H9 (cell line): ENCODE measurements around the gene ITPA. TPM values are rescaled to one million over a fixed set of nuclear protein-coding genes. Genes with fewer than 3 reads are reported as not detected.

ENCODE experiments used
- DNase-seq: peaks from one replicate; pipeline ENCODE4 v3.0.0-alpha.2; 2017
- H2AFZ ChIP-seq: one replicate; pipeline ENCODE4 v1.6.1; 2013; ENCODE audit warnings: mild to moderate bottlenecking, low read length, control low read depth, moderate library complexity
- H2AK5ac ChIP-seq: 2 replicates; pipeline ENCODE4 v1.6.1; 2013; ENCODE audit warnings: low read length, control low read depth, mixed read lengths; ENCODE audit not compliant: insufficient read length
- H2BK120ac ChIP-seq: one replicate; pipeline ENCODE4 v1.6.1; 2013; ENCODE audit warnings: low read depth, mild to moderate bottlenecking, low read length, control low read depth, inconsistent platforms; ENCODE audit not compliant: poor library complexity, severe bottlenecking
- H2BK12ac ChIP-seq: 2 replicates; pipeline ENCODE4 v1.6.1; 2013; ENCODE audit warnings: low read length, control low read depth, mixed read lengths, low read depth; ENCODE audit not compliant: insufficient read length
- H2BK15ac ChIP-seq: 2 replicates; pipeline ENCODE4 v1.6.1; 2013; ENCODE audit warnings: low read depth, low read length, control low read depth
- H2BK20ac ChIP-seq: one replicate; pipeline ENCODE4 v1.6.1; 2013; ENCODE audit warnings: low read depth, mild to moderate bottlenecking, low read length, control low read depth, inconsistent platforms; ENCODE audit not compliant: poor library complexity, severe bottlenecking
- H2BK5ac ChIP-seq: 2 replicates; pipeline ENCODE4 v1.6.1; 2013; ENCODE audit warnings: low read length, control low read depth, mixed read lengths; ENCODE audit not compliant: insufficient read length
- H3K14ac ChIP-seq: 2 replicates; pipeline ENCODE4 v1.6.1; 2013; ENCODE audit warnings: low read length, control low read depth; ENCODE audit not compliant: insufficient read depth
- H3K18ac ChIP-seq: 2 replicates; pipeline ENCODE4 v1.6.1; 2013; ENCODE audit warnings: low read depth, mild to moderate bottlenecking, mixed read lengths, low read length, control low read depth; ENCODE audit not compliant: insufficient read length
- H3K23ac ChIP-seq: 2 replicates; pipeline ENCODE4 v1.6.1; 2013; ENCODE audit warnings: low read length, control low read depth, mixed read lengths, low read depth; ENCODE audit not compliant: insufficient read length
- H3K23me2 ChIP-seq: 2 replicates; pipeline ENCODE4 v1.6.1; 2013; ENCODE audit warnings: low read depth, mild to moderate bottlenecking, mixed read lengths, low read length, control low read depth; ENCODE audit not compliant: insufficient read length, poor library complexity, severe bottlenecking
- H3K27ac ChIP-seq: 2 replicates; pipeline ENCODE4 v1.5.1; 2013; ENCODE audit warnings: low read length, control low read depth, mixed read lengths, low read depth; ENCODE audit not compliant: insufficient read length
- H3K27me3 ChIP-seq: 2 replicates; pipeline ENCODE4 v1.6.1; 2013; ENCODE audit warnings: low read length, control low read depth, inconsistent platforms; ENCODE audit not compliant: insufficient read depth
- H3K4ac ChIP-seq: 2 replicates; pipeline ENCODE4 v1.6.1; 2013; ENCODE audit warnings: low read depth, mild to moderate bottlenecking, control low read depth, inconsistent platforms, low read length, moderate library complexity
- H3K4me1 ChIP-seq: 2 replicates; pipeline ENCODE4 v1.6.1; 2013; ENCODE audit warnings: low read length, control low read depth, inconsistent platforms; ENCODE audit not compliant: insufficient read depth
- H3K4me2 ChIP-seq: 2 replicates; pipeline ENCODE4 v1.6.1; 2013; ENCODE audit warnings: low read length, control low read depth, mixed read lengths; ENCODE audit not compliant: insufficient read length, insufficient read depth
- H3K56ac ChIP-seq: 2 replicates; pipeline ENCODE4 v1.6.1; 2013; ENCODE audit warnings: low read depth, mild to moderate bottlenecking, mixed read lengths, low read length, control low read depth; ENCODE audit not compliant: insufficient read length
- H3K79me1 ChIP-seq: 2 replicates; pipeline ENCODE4 v1.6.1; 2013; ENCODE audit warnings: low read depth, mild to moderate bottlenecking, moderate library complexity, low read length, control low read depth, inconsistent platforms; ENCODE audit not compliant: insufficient read depth, poor library complexity, severe bottlenecking
- H3K79me2 ChIP-seq: 2 replicates; pipeline ENCODE4 v1.6.1; 2013; ENCODE audit warnings: low read length, control low read depth, inconsistent platforms; ENCODE audit not compliant: insufficient read depth
- H3K9ac ChIP-seq: 2 replicates; pipeline ENCODE4 v1.6.1; 2013; ENCODE audit warnings: low read length, control low read depth, mixed read lengths; ENCODE audit not compliant: insufficient read length; ENCODE audit errors: extremely low read depth
- H3K9me3 ChIP-seq: one replicate; pipeline ENCODE4 v1.6.1; 2013; ENCODE audit warnings: low read depth, low read length, inconsistent platforms; ENCODE audit not compliant: control insufficient read depth
- H3T11ph ChIP-seq: one replicate; pipeline ENCODE4 v1.6.1; 2013; ENCODE audit warnings: mild to moderate bottlenecking, low read length, control low read depth, inconsistent platforms
- H4K20me1 ChIP-seq: one replicate; pipeline ENCODE4 v1.6.1; 2013; ENCODE audit not compliant: control insufficient read depth, insufficient read length, insufficient read depth
- H4K5ac ChIP-seq: 2 replicates; pipeline ENCODE4 v1.6.1; 2013; ENCODE audit warnings: low read depth, mild to moderate bottlenecking, mixed read lengths, low read length, control low read depth; ENCODE audit not compliant: insufficient read length
- H4K8ac ChIP-seq: replicated peaks from 2 replicates; pipeline ENCODE4 v1.6.1; 2013; ENCODE audit warnings: low read length, control low read depth, mixed read lengths, low read depth; ENCODE audit not compliant: insufficient read length
- H4K91ac ChIP-seq: 2 replicates; pipeline ENCODE4 v1.6.1; 2013; ENCODE audit warnings: low read depth, mild to moderate bottlenecking, moderate library complexity, mixed read lengths, low read length, control low read depth; ENCODE audit not compliant: insufficient read length
- H3K27ac Mint-ChIP-seq, 3 experiments: 2 replicates in 2 of 3; 3 replicates in 1 of 3; pipeline ENCODE4 v1.8.0; 2020 to 2021; ENCODE audit warnings: mixed read lengths in 3 of 3, mild to moderate bottlenecking in 1 of 3, moderate library complexity in 1 of 3
- H3K27me3 Mint-ChIP-seq: 2 replicates; pipeline ENCODE4 v1.8.0; 2021; ENCODE audit warnings: low read depth, mild to moderate bottlenecking, moderate library complexity, mixed read lengths
- H3K36me3 Mint-ChIP-seq, 3 experiments: 2 replicates in 2 of 3; 3 replicates in 1 of 3; pipeline ENCODE4 v1.8.0; 2020 to 2021; ENCODE audit warnings: low read depth in 3 of 3, mixed read lengths in 3 of 3; ENCODE audit not compliant: insufficient read depth in 1 of 3
- H3K4me1 Mint-ChIP-seq, 2 experiments: 2 replicates each; pipeline ENCODE4 v1.8.0; 2020; ENCODE audit warnings: mixed read lengths in 2 of 2
- H3K4me3 Mint-ChIP-seq, 2 experiments: 2 replicates in 1 of 2; 3 replicates in 1 of 2; pipeline ENCODE4 v1.8.0; 2020 to 2021; ENCODE audit warnings: mild to moderate bottlenecking in 2 of 2, mixed read lengths in 2 of 2, moderate library complexity in 1 of 2
- H3K9me3 Mint-ChIP-seq, 2 experiments: 2 replicates in 1 of 2; 3 replicates in 1 of 2; pipeline ENCODE4 v1.8.0; 2020; ENCODE audit warnings: mild to moderate bottlenecking in 2 of 2, mixed read lengths in 2 of 2, moderate library complexity in 1 of 2
- CTCF ChIP-seq: fragments of 200-600 bp; sonication (generic); conservative IDR thresholded peaks from 3 replicates; pipeline ENCODE4 v1.8.0; 2021; ENCODE audit warnings: antibody characterized with exemption, mild to moderate bottlenecking
- WGBS: extraction: QIAGEN DNeasy Blood & Tissue Kit; methylation state at CpG from one replicate; pipeline ENCODE4 v1.1.7; 2013; ENCODE audit warnings: missing lambda C conversion rate, low lambda C conversion rate, mixed read lengths; ENCODE audit not compliant: insufficient read length; ENCODE audit errors: extremely low coverage; 5-methylcytosine and 5-hydroxymethylcytosine counted together
- total RNA-seq: library from RNA; stranded (reverse); gene quantifications from 2 replicates; pipeline ENCODE4 v1.2.1, GENCODE V29; 2021

Gene ITPA
- total RNA-seq, 1 experiment from 2014 or later: 74.5 TPM

- H4K8ac ChIP-seq: no peak overlapping the region
- no peak overlapping the region for H2AK5ac ChIP-seq
- Mint-ChIP-seq H3K27me3 (no peaks in the 10 kb centered on the region), H3K4me3 (no peak overlapping the region), H3K36me3 (peaks cover 36 to 60% (median 56%) of the 10 kb centered on the region in 3 experiments), H3K27ac (peak overlapping the region in 1 of 3 experiments; percentile 34; a peak in 1 of 7 replicates), H3K4me1 (peaks cover 4 to 5% of the 10 kb centered on the region in 2 experiments; a peak in 2 of 4 replicates), H3K9me3 (no peaks in the 10 kb centered on the region; a peak in 1 of 5 replicates)
- H3K23ac ChIP-seq: no peak overlapping the region
- H3K9ac ChIP-seq: no peak overlapping the region
- H2BK120ac ChIP-seq: no peak overlapping the region
- no peak overlapping the region for H3K4ac ChIP-seq
- no peak overlapping the region for H3K4me2 ChIP-seq
- H4K5ac ChIP-seq: no peak overlapping the region
- H2BK12ac ChIP-seq: no peak overlapping the region
- H3K23me2 ChIP-seq: peaks cover 8% of the 10 kb centered on the region
- no peak overlapping the region for H2BK5ac ChIP-seq
- peaks cover 6% of the 10 kb centered on the region for H3K79me1 ChIP-seq
- H3T11ph ChIP-seq: no peak overlapping the region
- no peak overlapping the region for H2BK15ac ChIP-seq
- no peak overlapping the region for H3K14ac ChIP-seq
- no peak for TF ChIP-seq CTCF
- H3K27ac ChIP-seq: no peak overlapping the region
- no peak overlapping the region for H2BK20ac ChIP-seq
- H3K9me3 ChIP-seq: no peaks in the 10 kb centered on the region
- H2AFZ ChIP-seq: no peak overlapping the region
- H4K20me1 ChIP-seq: no peaks in the 10 kb centered on the region
- no peak overlapping the region for H3K56ac ChIP-seq
- no peaks in the 10 kb centered on the region for H3K27me3 ChIP-seq
- H3K79me2 ChIP-seq: no peaks in the 10 kb centered on the region; the same call in 1 of the 2 replicates
- DNase-seq: no peak
- no peak overlapping the region for H3K18ac ChIP-seq
- WGBS: no CpG with 5 or more reads among the region's 27 CpGs
- H3K4me1 ChIP-seq: peaks cover 3% of the 10 kb centered on the region; the same call in 1 of the 2 replicates
- no peak overlapping the region for H4K91ac ChIP-seq
Measured at GRCh38 chr20:3199976-3200755, 9.1 kb upstream of the ITPA start.
